Thymus (tissue), 11 donors: ENCODE results near the gene CACNA2D3. TPM values are rescaled to one million over a fixed set of nuclear protein-coding genes. Genes with fewer than 3 reads are reported as not detected.

Source experiments
- DNase-seq, 9 donors: peaks; one replicate each; pipeline ENCODE4 v3.0.0-alpha.2; 2013; ENCODE audit warnings: low spot score in 9 of 9, low read depth in 6 of 9, missing footprints in 1 of 9
- H3K27ac ChIP-seq, 2 donors: one replicate each; pipeline ENCODE4 v1.5.1; 2013; ENCODE audit warnings: control low read depth in 1 of 2, low read depth in 1 of 2, low read length in 1 of 2, mild to moderate bottlenecking in 1 of 2, moderate library complexity in 1 of 2
- H3K27me3 ChIP-seq, 2 donors: one replicate each; pipeline ENCODE4 v1.5.1; 2013; ENCODE audit warnings: low read length in 1 of 2; ENCODE audit not compliant: control insufficient read depth in 2 of 2, insufficient read depth in 1 of 2
- H3K36me3 ChIP-seq, 2 donors: one replicate each; pipeline ENCODE4 v1.5.1; 2013; ENCODE audit warnings: low read length in 1 of 2, mild to moderate bottlenecking in 1 of 2, moderate library complexity in 1 of 2; ENCODE audit not compliant: control insufficient read depth in 2 of 2, insufficient read depth in 2 of 2
- H3K4me1 ChIP-seq, 2 donors: one replicate each; pipeline ENCODE4 v1.5.1; 2013; ENCODE audit warnings: low read length in 2 of 2; ENCODE audit not compliant: control insufficient read depth in 2 of 2, insufficient read depth in 2 of 2
- H3K4me3 ChIP-seq, 2 donors: one replicate each; pipeline ENCODE4 v1.5.1; 2013; ENCODE audit warnings: low read length in 2 of 2, control low read depth in 1 of 2, mild to moderate bottlenecking in 1 of 2
- H3K9me3 ChIP-seq, 2 donors: one replicate each; pipeline ENCODE4 v1.5.1; 2013; ENCODE audit warnings: low read length in 1 of 2, mild to moderate bottlenecking in 1 of 2; ENCODE audit not compliant: control insufficient read depth in 2 of 2, insufficient read depth in 1 of 2
- WGBS: extraction: QIAGEN DNeasy Blood & Tissue Kit; methylation state at CpG from one replicate; pipeline ENCODE4 v1.1.7; 2013; 5-methylcytosine and 5-hydroxymethylcytosine counted together
- polyA plus RNA-seq: library from polyadenylated mRNA; stranded (reverse); fragments of 200-250 nt; gene quantifications from one replicate; pipeline ENCODE4 v1.2.3, GENCODE V29; 2013
- total RNA-seq: library from RNA; stranded (reverse); fragments of 120-200 nt; gene quantifications from one replicate; pipeline ENCODE4 v1.2.4, GENCODE V29; 2013
- donor health status: healthy.

CACNA2D3 gene
- total and polyA plus RNA-seq, 2 donors, result 1.8 to 2.1 TPM

DNA sequence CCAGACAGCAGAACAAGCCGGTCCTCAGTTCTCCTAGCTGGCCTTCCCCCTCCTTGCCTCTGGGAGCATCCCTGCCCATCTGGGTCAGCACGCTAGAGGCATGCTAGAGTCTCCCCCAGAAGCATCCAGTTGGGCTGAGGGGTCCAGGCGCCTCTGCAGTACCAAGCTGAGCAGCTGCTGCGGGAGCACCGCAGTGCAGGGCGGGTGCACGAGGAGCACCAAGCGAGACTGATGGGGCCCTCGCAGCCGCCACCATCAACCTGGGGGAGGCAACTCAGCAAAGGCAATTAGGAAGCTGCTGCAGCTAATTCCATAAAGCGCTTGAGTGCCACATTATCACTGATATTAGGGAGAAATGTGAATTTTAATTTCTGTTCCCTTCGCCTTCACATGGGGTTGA is 12.4 kb downstream of the CACNA2D3 start:
- no peak overlapping the region for H3K27ac ChIP-seq
- no peaks in the 10 kb centered on the region for H3K9me3 ChIP-seq
- no peaks in the 10 kb centered on the region for H3K36me3 ChIP-seq
- no peaks in the 10 kb centered on the region for H3K27me3 ChIP-seq
- H3K4me3 ChIP-seq, result no peak overlapping the region
- no peaks in the 10 kb centered on the region for H3K4me1 ChIP-seq
- DNase-seq, result no peak
- 91% methylated on average over 12 of the region's 12 CpGs for WGBS

DNA sequence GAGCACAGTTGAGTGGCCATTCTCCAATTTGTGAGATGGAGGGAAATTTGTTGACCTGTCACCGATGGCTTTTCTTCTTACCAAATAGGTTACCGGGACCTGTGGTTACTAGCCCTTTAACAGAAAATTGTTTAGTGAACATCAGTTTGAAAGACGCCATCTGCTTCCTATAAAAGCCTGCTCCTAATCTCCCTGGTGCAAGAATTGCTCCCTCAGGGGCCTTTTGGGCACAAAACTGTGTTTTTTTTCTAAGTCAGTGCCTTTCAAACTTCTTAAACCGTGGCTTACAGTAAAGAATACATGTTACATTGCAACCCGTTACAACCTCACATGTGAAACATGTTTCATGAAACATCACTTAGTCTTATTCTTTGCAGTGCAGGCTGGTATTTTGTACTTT is 15.0 kb downstream of the CACNA2D3 start:
- no peaks in the 10 kb centered on the region for H3K9me3 ChIP-seq
- no peak overlapping the region for H3K27ac ChIP-seq
- no peak for DNase-seq
- no peak overlapping the region for H3K4me3 ChIP-seq
- no peaks in the 10 kb centered on the region for H3K4me1 ChIP-seq
- 84% methylated on average over 5 of the region's 5 CpGs for WGBS
- H3K27me3 ChIP-seq, result no peaks in the 10 kb centered on the region
- H3K36me3 ChIP-seq, result no peaks in the 10 kb centered on the region

DNA sequence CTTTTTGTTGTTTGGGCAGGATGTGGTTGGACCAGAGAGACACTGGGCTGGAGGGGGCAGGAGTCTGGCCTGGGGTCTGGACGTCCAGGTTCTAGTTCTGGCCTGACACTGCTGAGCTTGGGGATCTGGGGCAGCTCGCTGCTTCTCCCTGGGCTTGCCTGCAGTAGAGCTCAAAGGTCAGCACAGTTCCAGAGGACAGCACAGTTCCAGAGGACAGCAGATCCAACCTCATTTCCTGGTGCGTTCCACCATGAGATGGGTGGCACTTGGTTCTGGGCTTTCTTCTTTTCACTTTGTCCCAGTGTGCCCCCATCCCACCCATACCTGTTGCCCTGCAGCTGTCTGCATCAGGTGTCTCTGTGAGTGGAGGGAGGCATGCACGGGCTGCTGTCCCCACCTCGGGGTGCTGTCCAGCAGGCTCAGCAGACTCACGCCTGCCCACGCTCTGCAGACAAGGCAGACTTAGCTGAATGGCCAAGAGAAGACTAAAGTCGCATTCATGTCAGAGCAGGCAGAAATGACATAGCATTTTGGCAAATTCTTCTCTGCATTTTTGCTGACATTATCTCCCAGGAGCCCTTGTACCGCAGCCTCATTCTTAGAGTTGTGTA is 16.7 kb downstream of the CACNA2D3 start:
- no peaks in the 10 kb centered on the region for H3K27me3 ChIP-seq
- H3K9me3 ChIP-seq, result no peaks in the 10 kb centered on the region
- H3K4me3 ChIP-seq, result no peak overlapping the region
- H3K27ac ChIP-seq, result no peak overlapping the region
- no peak for DNase-seq
- WGBS, result 68% methylated on average over 9 of the region's 9 CpGs
- H3K4me1 ChIP-seq, result no peaks in the 10 kb centered on the region
- H3K36me3 ChIP-seq, result no peaks in the 10 kb centered on the region

DNA sequence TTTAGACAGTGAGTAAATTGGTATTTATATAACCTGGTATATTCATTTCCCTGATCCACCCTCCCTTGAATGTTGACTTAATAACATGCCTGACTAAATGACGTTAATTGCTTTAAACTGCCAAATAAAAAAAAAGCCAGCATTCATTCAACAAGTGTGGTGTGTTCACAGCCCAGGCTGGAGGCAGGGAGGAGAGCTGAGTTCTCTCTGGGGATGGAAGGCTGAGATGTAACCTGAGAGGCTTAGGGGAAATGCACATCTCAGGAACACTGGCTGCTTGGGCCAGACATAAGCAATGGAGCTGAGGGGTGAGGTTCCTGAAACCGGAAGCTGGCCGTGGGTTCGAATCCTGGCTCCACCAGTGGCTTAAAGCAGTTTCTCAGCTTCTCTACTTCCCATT is 17.3 kb downstream of the CACNA2D3 start:
- Histone ChIP-seq H3K4me3 (no peak overlapping the region), H3K9me3 (no peaks in the 10 kb centered on the region), H3K36me3 (no peaks in the 10 kb centered on the region), H3K4me1 (no peaks in the 10 kb centered on the region), H3K27me3 (no peaks in the 10 kb centered on the region), H3K27ac (no peak overlapping the region)
- no peak for DNase-seq
- 89% methylated on average over 4 of the region's 4 CpGs for WGBS

DNA sequence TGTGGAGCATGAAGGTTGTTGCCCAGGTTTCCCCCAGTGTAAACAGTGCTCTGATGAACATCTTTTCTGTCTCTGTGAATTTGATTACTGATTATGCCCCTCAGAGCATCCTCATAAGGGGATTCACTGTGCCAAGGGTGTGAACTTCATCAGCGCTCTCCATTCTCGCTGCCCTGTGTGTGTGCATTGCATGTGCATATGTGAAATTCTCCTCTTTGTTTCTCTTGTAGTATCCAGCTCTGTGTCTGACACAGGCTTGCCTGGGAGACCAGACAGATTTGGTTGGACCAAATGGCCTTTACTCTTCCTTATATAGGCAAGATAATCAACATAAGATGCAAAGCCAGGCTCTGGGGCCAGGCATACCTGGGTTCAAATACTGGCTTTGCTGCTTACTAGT is 21.9 kb downstream of the CACNA2D3 start:
- Histone ChIP-seq H3K9me3 (no peaks in the 10 kb centered on the region), H3K27ac (no peak overlapping the region), H3K27me3 (peaks cover 0 to 7% of the 10 kb centered on the region in 2 donors), H3K36me3 (no peaks in the 10 kb centered on the region), H3K4me1 (no peaks in the 10 kb centered on the region), H3K4me3 (no peak overlapping the region)
- 93% methylated on average over 2 of the region's 2 CpGs for WGBS
- no peak for DNase-seq

DNA sequence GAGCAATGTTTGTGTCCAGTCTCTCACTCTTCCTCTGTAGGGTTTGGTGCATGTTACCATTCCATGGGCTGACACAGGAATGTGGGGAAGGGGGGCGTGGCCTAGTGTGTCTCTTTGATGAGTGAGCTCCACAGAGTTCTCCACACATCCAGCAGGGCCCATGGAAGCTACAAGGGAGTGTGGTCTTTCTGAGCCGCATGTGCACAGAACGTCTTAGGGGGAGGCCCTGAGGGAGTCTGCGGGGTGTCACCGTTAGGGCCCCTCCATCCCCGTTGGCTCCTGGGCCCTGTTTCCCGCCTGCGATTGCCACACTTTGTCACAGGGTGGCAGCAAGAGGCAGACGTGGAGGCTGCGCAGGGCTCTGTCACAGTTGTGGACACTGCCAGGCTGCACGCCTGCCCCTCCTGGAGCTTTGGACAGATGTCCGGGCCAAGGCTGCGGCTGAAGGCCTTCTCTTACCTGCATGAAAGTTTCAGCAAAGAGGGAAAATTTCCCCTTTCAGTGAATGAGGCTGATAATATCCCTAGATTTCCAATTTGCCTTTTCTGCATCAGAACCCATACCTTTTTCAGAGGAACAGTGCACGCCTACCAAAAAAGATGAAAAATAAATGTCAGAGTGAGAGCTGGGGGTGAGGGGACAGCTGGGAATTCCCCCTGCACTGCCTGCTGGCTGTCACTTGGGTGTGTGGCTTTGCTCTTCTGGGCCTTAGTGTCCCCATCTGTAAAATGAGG is 24.3 kb downstream of the CACNA2D3 start:
- no peaks in the 10 kb centered on the region for H3K36me3 ChIP-seq
- H3K9me3 ChIP-seq, result no peaks in the 10 kb centered on the region
- no peak overlapping the region for H3K27ac ChIP-seq
- H3K27me3 ChIP-seq, result peaks cover 0 to 7% of the 10 kb centered on the region in 2 donors
- DNase-seq, result no peak
- WGBS, result 19% methylated on average over 14 of the region's 14 CpGs
- no peaks in the 10 kb centered on the region for H3K4me1 ChIP-seq
- no peak overlapping the region for H3K4me3 ChIP-seq

DNA sequence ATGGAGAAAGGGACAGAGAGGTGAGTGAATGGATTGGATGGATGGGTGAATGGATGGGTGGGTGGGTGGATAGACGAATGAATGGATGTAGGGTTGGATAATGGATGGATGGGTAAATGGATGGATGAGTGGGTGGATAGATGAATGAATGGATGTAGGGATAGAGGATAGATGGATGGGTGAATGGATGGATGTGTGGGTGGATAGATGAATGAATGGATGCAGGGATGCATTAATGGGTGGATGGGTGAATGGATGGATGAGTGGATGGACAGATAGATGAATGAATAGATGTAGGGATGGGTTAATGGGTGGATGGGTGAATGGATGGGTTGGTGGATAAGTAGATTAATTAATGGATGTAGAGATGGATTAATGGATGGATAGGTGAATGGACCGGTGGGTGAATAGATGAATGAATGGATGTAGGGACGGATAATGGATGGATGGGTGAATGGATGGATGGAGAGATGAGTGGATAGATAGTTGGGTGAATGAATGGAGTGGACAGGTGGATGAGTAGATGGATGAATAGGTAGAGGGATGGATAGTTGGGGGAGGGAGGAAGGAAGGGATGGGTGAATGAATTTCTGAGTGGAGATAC is 28.6 kb downstream of the CACNA2D3 start:
- Histone ChIP-seq H3K36me3 (no peaks in the 10 kb centered on the region), H3K27ac (no peak overlapping the region), H3K27me3 (peaks cover 0 to 7% of the 10 kb centered on the region in 2 donors), H3K4me1 (no peaks in the 10 kb centered on the region), H3K9me3 (no peaks in the 10 kb centered on the region), H3K4me3 (no peak overlapping the region)
- WGBS, result 96% methylated on average over 3 of the region's 3 CpGs
- no peak for DNase-seq

DNA sequence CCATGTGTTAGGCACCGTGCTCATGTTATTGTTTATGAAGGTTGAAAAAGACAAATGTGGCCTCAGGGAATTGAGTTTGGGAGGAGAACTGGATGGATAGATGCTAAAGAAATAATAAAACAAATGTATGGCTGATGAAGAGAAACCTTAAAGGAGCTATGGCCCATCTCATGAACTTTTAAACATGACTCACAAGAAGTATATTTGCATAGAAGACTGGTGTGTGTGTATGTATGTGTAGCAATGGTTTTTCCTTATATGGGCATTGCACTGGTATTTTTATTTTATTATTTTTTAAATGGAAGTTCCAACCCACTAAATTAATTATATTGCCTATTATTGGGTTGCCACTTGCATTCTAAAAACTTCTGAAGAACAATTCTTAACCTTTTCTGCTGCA is 31.1 kb downstream of the CACNA2D3 start:
- H3K27ac ChIP-seq, result no peak overlapping the region
- WGBS, result 88% methylated on average over 1 of the region's 1 CpG
- no peak for DNase-seq
- no peaks in the 10 kb centered on the region for H3K9me3 ChIP-seq
- H3K36me3 ChIP-seq, result no peaks in the 10 kb centered on the region
- no peaks in the 10 kb centered on the region for H3K4me1 ChIP-seq
- H3K27me3 ChIP-seq, result no peaks in the 10 kb centered on the region
- no peak overlapping the region for H3K4me3 ChIP-seq

DNA sequence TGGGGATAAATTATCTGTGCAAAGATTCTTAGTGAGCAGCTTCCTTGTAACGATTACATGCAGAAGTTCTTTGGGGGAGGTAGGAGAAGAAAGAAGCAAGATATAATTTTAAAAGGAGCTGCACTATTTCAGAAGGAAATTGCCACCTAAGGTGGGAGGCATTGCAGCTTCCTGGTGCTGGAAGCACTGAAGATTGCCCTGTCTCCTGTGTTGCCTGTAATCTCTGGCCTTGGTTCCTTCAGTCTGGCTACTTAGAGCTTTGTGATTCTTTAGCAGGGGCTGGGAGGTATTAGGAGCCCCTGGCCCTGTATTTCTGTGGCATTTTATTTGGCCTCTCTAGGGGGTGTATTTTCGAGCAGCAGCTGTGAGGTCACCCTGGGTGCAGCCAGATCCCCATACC is 35.5 kb downstream of the CACNA2D3 start:
- DNase-seq, result no peak
- 59% methylated on average over 2 of the region's 2 CpGs for WGBS
- no peaks in the 10 kb centered on the region for H3K36me3 ChIP-seq
- H3K4me3 ChIP-seq, result no peak overlapping the region
- no peak overlapping the region for H3K27ac ChIP-seq
- no peaks in the 10 kb centered on the region for H3K9me3 ChIP-seq
- no peaks in the 10 kb centered on the region for H3K27me3 ChIP-seq
- H3K4me1 ChIP-seq, result no peaks in the 10 kb centered on the region
